NB4 (cell line): ENCODE results near the gene ZNF408.
"Not testable (repeated sequence)": the region's sequence is repeated elsewhere in the genome, so short reads cannot be mapped to it uniquely, and the experiment has no call there.

Experiments
- DNase-seq: peaks from one replicate; pipeline ENCODE4 v3.0.0; 2010; ENCODE audit warnings: low read depth
- H3K4me3 ChIP-seq: one replicate; pipeline ENCODE4 v1.5.1; 2011; ENCODE audit warnings: mild to moderate bottlenecking, low read depth, low read length, moderate library complexity
- MYC ChIP-seq: IDR thresholded peaks from 2 replicates; pipeline ENCODE4 v1.6.1; 2011; ENCODE audit warnings: low read depth, low read length
- POLR2A ChIP-seq: IDR thresholded peaks from 2 replicates; pipeline ENCODE4 v1.6.1; 2011; ENCODE audit warnings: mild to moderate bottlenecking; ENCODE audit not compliant: insufficient read length; ENCODE audit errors: extremely low read depth
- TF ChIP-seq, protein P1 (sequence below): IDR thresholded peaks from 2 replicates; pipeline ENCODE4 v1.6.1; 2011; ENCODE audit warnings: low read depth, low read length
- TF ChIP-seq, protein P2 (sequence below): IDR thresholded peaks from one replicate; pipeline ENCODE4 v1.5.1; 2012; ENCODE audit warnings: low read depth, low read length

Gene ZNF408

DNA sequence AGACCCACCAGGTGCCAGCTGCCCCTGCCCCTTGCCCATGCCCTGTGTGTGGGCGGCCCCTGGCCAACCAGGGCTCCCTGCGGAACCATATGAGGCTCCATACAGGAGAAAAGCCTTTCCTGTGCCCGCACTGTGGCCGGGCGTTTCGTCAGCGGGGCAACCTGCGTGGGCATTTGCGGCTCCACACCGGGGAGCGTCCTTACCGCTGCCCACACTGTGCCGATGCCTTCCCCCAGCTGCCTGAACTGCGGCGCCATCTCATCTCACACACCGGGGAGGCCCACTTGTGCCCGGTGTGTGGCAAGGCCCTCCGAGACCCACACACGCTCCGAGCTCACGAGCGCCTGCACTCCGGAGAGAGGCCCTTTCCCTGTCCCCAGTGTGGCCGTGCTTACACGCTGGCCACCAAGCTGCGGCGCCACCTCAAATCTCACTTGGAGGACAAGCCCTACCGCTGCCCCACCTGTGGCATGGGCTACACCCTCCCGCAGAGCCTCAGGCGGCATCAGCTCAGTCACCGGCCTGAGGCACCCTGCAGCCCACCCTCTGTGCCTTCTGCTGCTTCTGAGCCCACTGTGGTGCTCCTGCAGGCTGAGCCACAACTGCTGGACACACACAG lies 4.3 kb downstream of the ZNF408 start:
- TF ChIP-seq, protein P1, sequence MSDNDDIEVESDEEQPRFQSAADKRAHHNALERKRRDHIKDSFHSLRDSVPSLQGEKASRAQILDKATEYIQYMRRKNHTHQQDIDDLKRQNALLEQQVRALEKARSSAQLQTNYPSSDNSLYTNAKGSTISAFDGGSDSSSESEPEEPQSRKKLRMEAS = no peak
- TF ChIP-seq MYC (no peak), POLR2A (no peak)
- TF ChIP-seq, protein P2, sequence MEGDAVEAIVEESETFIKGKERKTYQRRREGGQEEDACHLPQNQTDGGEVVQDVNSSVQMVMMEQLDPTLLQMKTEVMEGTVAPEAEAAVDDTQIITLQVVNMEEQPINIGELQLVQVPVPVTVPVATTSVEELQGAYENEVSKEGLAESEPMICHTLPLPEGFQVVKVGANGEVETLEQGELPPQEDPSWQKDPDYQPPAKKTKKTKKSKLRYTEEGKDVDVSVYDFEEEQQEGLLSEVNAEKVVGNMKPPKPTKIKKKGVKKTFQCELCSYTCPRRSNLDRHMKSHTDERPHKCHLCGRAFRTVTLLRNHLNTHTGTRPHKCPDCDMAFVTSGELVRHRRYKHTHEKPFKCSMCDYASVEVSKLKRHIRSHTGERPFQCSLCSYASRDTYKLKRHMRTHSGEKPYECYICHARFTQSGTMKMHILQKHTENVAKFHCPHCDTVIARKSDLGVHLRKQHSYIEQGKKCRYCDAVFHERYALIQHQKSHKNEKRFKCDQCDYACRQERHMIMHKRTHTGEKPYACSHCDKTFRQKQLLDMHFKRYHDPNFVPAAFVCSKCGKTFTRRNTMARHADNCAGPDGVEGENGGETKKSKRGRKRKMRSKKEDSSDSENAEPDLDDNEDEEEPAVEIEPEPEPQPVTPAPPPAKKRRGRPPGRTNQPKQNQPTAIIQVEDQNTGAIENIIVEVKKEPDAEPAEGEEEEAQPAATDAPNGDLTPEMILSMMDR = no peak
- no peak for DNase-seq
- H3K4me3 ChIP-seq = no peak overlapping the region

GRCh38 chr11:46706886-46707285 lies 6.1 kb downstream of the ZNF408 start:
- DNase-seq = no peak
- TF ChIP-seq MYC (no peak), POLR2A (no peak)
- TF ChIP-seq, protein P1 = no peak
- TF ChIP-seq, protein P2 = no peak
- no peak overlapping the region for H3K4me3 ChIP-seq

DNA sequence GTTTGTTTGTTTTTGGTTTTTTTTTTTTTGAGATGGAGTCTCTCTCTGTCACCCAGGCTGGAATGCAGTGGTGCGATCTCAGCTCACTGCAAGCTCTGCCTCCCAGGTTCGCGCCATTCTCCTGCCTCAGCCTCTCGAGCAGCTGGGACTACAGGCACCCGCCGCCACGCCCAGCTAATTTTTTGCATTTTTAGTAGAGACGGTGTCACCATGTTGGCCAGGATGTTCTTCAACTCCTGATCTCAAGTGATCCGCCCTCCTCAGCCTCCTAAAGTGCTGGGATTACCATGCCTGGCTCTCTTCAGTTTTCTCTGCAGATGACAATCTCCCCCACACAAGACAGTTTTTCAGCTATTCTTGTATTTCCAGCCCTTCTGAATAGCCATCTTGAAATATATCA lies 8.5 kb downstream of the ZNF408 start:
- DNase-seq, H3K4me3 ChIP-seq: not testable (repeated sequence)

DNA sequence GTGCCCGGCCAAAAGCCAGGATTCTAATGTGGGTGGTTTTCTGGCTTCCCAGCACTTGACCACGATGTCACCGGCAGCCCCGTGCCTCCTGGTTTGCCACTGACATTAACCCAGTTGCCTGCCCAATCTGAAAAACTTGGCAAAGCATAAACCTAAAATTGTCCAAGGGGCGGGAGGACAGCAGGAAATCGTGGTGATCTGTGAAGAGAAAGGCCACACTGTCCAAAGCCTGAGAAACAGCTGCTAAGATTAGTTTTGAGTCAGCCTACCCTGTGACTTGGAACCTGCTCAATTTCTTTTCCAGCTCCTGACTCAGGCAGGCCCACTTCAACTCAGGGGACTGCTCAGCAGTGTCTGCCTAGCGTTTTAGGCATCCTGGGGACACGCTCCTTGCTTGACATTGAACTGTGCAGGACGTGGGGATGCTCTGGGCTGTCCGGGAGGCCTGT lies 10.0 kb downstream of the ZNF408 start:
- TF ChIP-seq, protein P1 = no peak
- TF ChIP-seq MYC (no peak), POLR2A (no peak)
- TF ChIP-seq, protein P2 = no peak
- H3K4me3 ChIP-seq = no peak overlapping the region
- DNase-seq = no peak

DNA sequence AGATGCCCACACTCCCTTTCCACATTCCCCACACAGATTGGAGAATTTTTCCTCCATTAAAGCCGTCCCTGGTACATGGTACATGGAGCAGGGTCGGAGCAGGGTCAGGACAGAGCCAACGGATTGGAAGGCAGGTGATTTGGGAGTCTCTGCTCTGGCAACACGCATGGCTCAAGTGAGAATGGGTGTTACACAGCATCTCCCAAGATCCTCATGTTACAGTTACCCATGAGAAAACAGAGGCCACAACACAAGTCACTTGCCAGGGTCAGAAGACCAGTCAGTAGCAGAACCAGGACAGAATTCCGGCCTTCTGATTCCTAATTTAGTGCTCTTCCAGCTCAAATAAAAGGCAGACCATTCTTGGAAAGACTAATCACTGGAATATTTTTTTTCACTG lies 10.5 kb downstream of the ZNF408 start:
- no peak for TF ChIP-seq MYC
- TF ChIP-seq, protein P1 = no peak
- TF ChIP-seq POLR2A = no peak
- TF ChIP-seq, protein P2 = no peak
- H3K4me3 ChIP-seq = no peak overlapping the region
- DNase-seq = no peak

DNA sequence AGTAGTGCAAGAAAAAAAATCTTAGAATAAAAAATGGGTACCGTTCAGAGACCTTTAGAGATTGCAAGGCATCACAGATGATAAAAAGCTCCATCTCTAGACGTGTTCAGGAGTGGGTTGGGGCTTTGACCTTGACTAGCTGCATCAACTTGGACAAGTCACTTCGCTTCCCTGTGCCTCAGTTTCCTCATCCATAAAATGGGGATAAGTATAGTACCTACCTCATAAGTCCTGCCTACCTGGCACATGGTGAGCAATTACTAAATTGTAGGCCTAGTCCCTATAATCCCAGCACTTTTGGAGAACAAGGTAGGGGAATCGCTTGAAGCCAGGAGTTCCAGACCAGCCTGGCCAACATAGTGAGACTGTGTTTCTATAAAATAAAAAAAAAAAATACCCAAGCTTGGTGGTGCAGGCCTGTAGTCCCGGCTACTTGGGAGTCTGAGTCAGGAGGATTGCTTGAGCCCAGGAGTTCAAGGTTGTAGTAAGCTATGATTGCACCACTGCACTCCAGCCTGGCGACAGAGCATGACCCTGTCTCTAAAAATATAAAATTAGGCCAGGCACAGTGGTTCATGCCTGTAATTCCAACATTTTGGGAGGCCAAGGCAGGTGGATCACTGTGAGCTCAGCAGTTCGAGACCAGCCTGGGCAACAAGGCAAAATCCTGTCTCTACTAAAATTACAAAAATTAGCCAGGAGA lies 12.2 kb downstream of the ZNF408 start:
- DNase-seq = no peak
- H3K4me3 ChIP-seq = no peak overlapping the region
- TF ChIP-seq, protein P2 = no peak
- TF ChIP-seq MYC (no peak), POLR2A (no peak)
- TF ChIP-seq, protein P1 = no peak

DNA sequence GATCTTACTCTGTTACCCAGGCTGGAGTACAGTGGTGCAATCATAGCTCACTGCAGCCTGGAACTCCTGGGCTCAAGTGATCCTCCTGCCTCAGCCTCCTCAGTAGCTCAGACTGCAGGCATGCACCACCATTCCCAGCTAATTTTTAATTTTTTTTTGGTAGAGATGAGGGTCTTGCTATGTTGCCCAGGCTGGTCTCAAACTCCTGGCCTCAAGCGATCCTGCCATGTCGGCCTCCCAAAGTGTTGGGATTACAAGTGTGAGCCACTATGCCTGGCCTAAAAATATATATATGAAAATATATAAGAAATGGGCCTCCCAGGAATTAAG lies 17.0 kb downstream of the ZNF408 start:
- DNase-seq = not testable (repeated sequence)

More for the DNA sequence above, 17.0 kb downstream of the ZNF408 start:
- H3K4me3 ChIP-seq = not testable (repeated sequence)
